NCI-H2107 treated with DMSO at 0.1 percent for 48 hours (cell line): ENCODE data around the gene OTOA.
"Not testable (repeated sequence)": the region's sequence is repeated elsewhere in the genome, so short reads cannot be mapped to it uniquely, and the experiment has no call there.

ENCODE experiments used
- DNase-seq: peaks from one replicate; lab custom pipeline; 2025; ENCODE audit not compliant: unreplicated experiment; lab: John Stamatoyannopoulos, UW

Gene OTOA

DNA sequence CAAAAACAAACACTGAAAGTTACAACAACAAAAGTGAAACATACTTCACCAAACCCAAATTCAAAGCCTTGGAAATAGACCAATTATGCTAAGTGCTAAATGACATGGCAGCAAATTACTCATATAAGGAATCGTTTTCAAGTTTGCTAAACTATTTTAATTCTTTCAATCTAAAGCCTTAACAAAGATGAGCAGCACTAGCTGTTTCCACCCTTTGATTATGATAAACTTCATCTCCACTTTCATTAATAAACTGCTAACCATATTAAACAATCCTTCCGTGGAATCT is 138.6 kb downstream of the OTOA start:
- DNase-seq = not testable (repeated sequence)
